HepG2 (cell line): ENCODE data around the gene IFRD1. TPM values are rescaled to one million over a fixed set of nuclear protein-coding genes. Genes with fewer than 3 reads are reported as not detected.

Experiments
- ATAC-seq: fragments of 200-7000 bp; cut with Tn5 transposase; 3 replicates; pipeline ENCODE4 v1.9.1; 2020; ENCODE audit warnings: mild to moderate bottlenecking, moderate library complexity
- BruUV-seq: library from RNA; stranded (reverse); fragments of 400-500 nt; replicated peaks from 2 replicates; lab custom pipeline; 2021; lab: Mats Ljungman, UMichigan
- CTCF ChIA-PET: fragments of 300-600 bp; formaldehyde crosslinking; extraction: SDS; loops from one replicate; lab custom pipeline; 2021; ENCODE audit warnings: low total read pairs, inconsistent platforms, low intra/inter-chr PET ratio; lab: Yijun Ruan, JAX
- POLR2A ChIA-PET: fragments of 350-600 bp; sonication (Branson Sonifier 250); formaldehyde crosslinking; loops from one replicate; lab custom pipeline; 2020; ENCODE audit warnings: antibody characterized with exemption, inconsistent platforms; lab: Yijun Ruan, JAX
- DNase-seq: peaks from one replicate; pipeline ENCODE4 v3.0.0-alpha.2; 2015; ENCODE audit warnings: low spot score
- FAIRE-seq: peaks from 3 replicates; lab custom pipeline; 2011; peaks lifted over from hg19 to GRCh38; lab: Jason Lieb, UNC
- H2AFZ ChIP-seq: one replicate; pipeline ENCODE4 v1.6.1; 2011; ENCODE audit warnings: low read length, inconsistent platforms
- H3K27ac ChIP-seq: fragments of 300-600 bp; 3 replicates; pipeline ENCODE4 v1.8.0; 2011; ENCODE audit warnings: mixed run types, mild to moderate bottlenecking, mixed read lengths, low read length, inconsistent platforms; ENCODE audit not compliant: insufficient read depth; ENCODE audit errors: extremely low read length
- H3K27me3 ChIP-seq, 2 experiments: fragments of 200-600 bp in 1 of 2; 2 replicates in 1 of 2; 3 replicates in 1 of 2; pipeline versions ENCODE4 v1.6.0 to v1.8.0; 2011; ENCODE audit warnings: low read length in 2 of 2, mild to moderate bottlenecking in 2 of 2, moderate library complexity in 2 of 2, inconsistent platforms in 1 of 2; ENCODE audit not compliant: insufficient read depth in 2 of 2, control insufficient read depth in 1 of 2
- H3K36me3 ChIP-seq, 2 experiments: fragments of 200-600 bp in 1 of 2; replicated peaks in 1 of 2; 2 replicates in 1 of 2; 3 replicates in 1 of 2; pipeline versions ENCODE4 v1.5.1 to v1.8.0; 2011; ENCODE audit warnings: low read length in 2 of 2, inconsistent platforms in 1 of 2; ENCODE audit not compliant: insufficient read depth in 2 of 2, control insufficient read depth in 1 of 2
- H3K4me1 ChIP-seq: 2 replicates; pipeline ENCODE4 v1.5.1; 2012; ENCODE audit warnings: low read length, inconsistent platforms; ENCODE audit not compliant: insufficient read depth
- H3K4me2 ChIP-seq: 2 replicates; pipeline ENCODE4 v1.6.0; 2011; ENCODE audit warnings: low read depth, low read length, inconsistent platforms
- H3K4me3 ChIP-seq, 3 experiments: fragments of 200-600 bp in 1 of 3; sonication (generic), shearing (Covaris generic) in 1 of 3; replicated peaks in 1 of 3; 2 replicates each; pipeline ENCODE4 v1.5.1; 2011 to 2016; ENCODE audit warnings: low read length in 3 of 3, inconsistent platforms in 2 of 3, low read depth in 2 of 3, mild to moderate bottlenecking in 2 of 3, control low read depth in 1 of 3, mixed read lengths in 1 of 3; ENCODE audit not compliant: insufficient read depth in 1 of 3
- H3K79me2 ChIP-seq: one replicate; pipeline ENCODE4 v1.6.1; 2011; ENCODE audit warnings: low read length, inconsistent platforms; ENCODE audit not compliant: insufficient read depth
- H3K9ac ChIP-seq: 2 replicates; pipeline ENCODE4 v1.6.0; 2011; ENCODE audit warnings: mild to moderate bottlenecking, low read depth, low read length, inconsistent platforms; ENCODE audit not compliant: insufficient read depth
- H3K9me3 ChIP-seq: 2 replicates; pipeline ENCODE4 v1.5.1; 2012; ENCODE audit warnings: mild to moderate bottlenecking, low read length
- H4K20me1 ChIP-seq: 2 replicates; pipeline ENCODE4 v1.6.0; 2011; ENCODE audit warnings: inconsistent platforms, mild to moderate bottlenecking, low read length, moderate library complexity; ENCODE audit not compliant: insufficient read depth
- ARID2 ChIP-seq: sonication (generic); formaldehyde crosslinking; IDR thresholded peaks from 2 replicates; pipeline ENCODE4 v1.8.1; 2022; ENCODE audit warnings: mild to moderate bottlenecking, missing genetic modification reagents, borderline replicate concordance
- CEBPB ChIP-seq: IDR thresholded peaks from 2 replicates; pipeline ENCODE4 v1.6.1; 2011; ENCODE audit warnings: low read depth, low read length, improper control_type of control experiment, borderline replicate concordance
- LCORL ChIP-seq, 2 experiments: fragments of 450-650 bp in 1 of 2; sonication (generic) in 1 of 2; formaldehyde crosslinking in 1 of 2; IDR thresholded peaks; 2 replicates each; pipeline versions ENCODE4 v1.5.0 to v1.6.1; 2017 to 2020; ENCODE audit warnings: antibody characterized with exemption in 1 of 2, missing genetic modification reagents in 1 of 2
- MAFG ChIP-seq: sonication (generic); formaldehyde crosslinking; IDR thresholded peaks from 2 replicates; pipeline ENCODE4 v1.5.1; 2020; ENCODE audit warnings: mild to moderate bottlenecking, missing genetic modification reagents
- MTA3 ChIP-seq: sonication (generic); formaldehyde crosslinking; IDR thresholded peaks from 2 replicates; pipeline ENCODE4 v1.4.0; 2020; ENCODE audit warnings: missing genetic modification reagents
- NR2F1 ChIP-seq, 2 experiments: fragments of 450-650 bp in 1 of 2; formaldehyde crosslinking in 1 of 2; IDR thresholded peaks; 2 replicates each; pipeline versions ENCODE4 v1.5.0 to v1.6.1; 2016 to 2020; ENCODE audit warnings: mild to moderate bottlenecking in 1 of 2, missing compliant biosample characterization in 1 of 2, missing genetic modification reagents in 1 of 2, moderate library complexity in 1 of 2
- RBAK ChIP-seq: sonication (generic); formaldehyde crosslinking; IDR thresholded peaks from 2 replicates; pipeline ENCODE4 v1.5.1; 2020; ENCODE audit warnings: mild to moderate bottlenecking, missing genetic modification reagents
- REST ChIP-seq, 2 experiments: IDR thresholded peaks; 2 replicates each; pipeline ENCODE4 v1.6.1; 2011 to 2012; ENCODE audit warnings: low read length in 2 of 2, borderline replicate concordance in 1 of 2, low read depth in 1 of 2, mild to moderate bottlenecking in 1 of 2, moderate library complexity in 1 of 2
- SMAD3 ChIP-seq: sonication (generic); formaldehyde crosslinking; IDR thresholded peaks from 2 replicates; pipeline ENCODE4 v1.4.0; 2020; ENCODE audit warnings: missing genetic modification reagents
- TP53 ChIP-seq: sonication (generic); formaldehyde crosslinking; conservative IDR thresholded peaks from 2 replicates; pipeline ENCODE4 v1.4.0; 2020; ENCODE audit warnings: missing genetic modification reagents
- ZBTB4 ChIP-seq: sonication (generic); formaldehyde crosslinking; IDR thresholded peaks from 2 replicates; pipeline ENCODE4 v1.4.0; 2020; ENCODE audit warnings: missing genetic modification reagents, mild to moderate bottlenecking, borderline replicate concordance
- ZNF263 ChIP-seq: sonication (generic); formaldehyde crosslinking; IDR thresholded peaks from 2 replicates; pipeline ENCODE4 v1.4.0; 2020; ENCODE audit warnings: missing genetic modification reagents
- ZNF280B ChIP-seq: sonication (generic); formaldehyde crosslinking; IDR thresholded peaks from 2 replicates; pipeline ENCODE4 v1.5.0; 2020; ENCODE audit warnings: missing genetic modification reagents, mild to moderate bottlenecking, borderline replicate concordance
- ZNF496 ChIP-seq: sonication (generic); formaldehyde crosslinking; IDR thresholded peaks from 2 replicates; pipeline ENCODE4 v1.8.1; 2023; ENCODE audit warnings: mild to moderate bottlenecking, moderate library complexity, missing genetic modification reagents; ENCODE audit not compliant: insufficient replicate concordance
- ZNF501 ChIP-seq: sonication (generic); formaldehyde crosslinking; IDR thresholded peaks from 2 replicates; pipeline ENCODE4 v1.5.1; 2020; ENCODE audit warnings: mild to moderate bottlenecking, moderate library complexity, missing genetic modification reagents
- ZNF652 ChIP-seq: IDR thresholded peaks from 2 replicates; pipeline ENCODE4 v1.6.1; 2016; ENCODE audit warnings: low read depth, borderline replicate concordance
- ZSCAN20 ChIP-seq: sonication (generic); formaldehyde crosslinking; IDR thresholded peaks from 2 replicates; pipeline ENCODE4 v1.4.0; 2020; ENCODE audit warnings: missing genetic modification reagents, mild to moderate bottlenecking, borderline replicate concordance
- WGBS: methylation state at CpG from one replicate; pipeline ENCODE4 v1.1.6; 2017; ENCODE audit warnings: low lambda C conversion rate; 5-methylcytosine and 5-hydroxymethylcytosine counted together
- in situ Hi-C: cut with HindIII; loops from 2 replicates; pipeline ENCODE4 v1.10.0; 2017; ENCODE audit warnings: low pct_unique_long_range_greater_than_20kb; ENCODE audit not compliant: extremely low pct_ligation_motif_present
- intact Hi-C: fragments of 100-400 bp; cut with micrococcal nuclease; formaldehyde crosslinking; loops from one replicate; pipeline ENCODE4 v1.10.0; 2022; ENCODE audit not compliant: unreplicated experiment
- polyA plus RNA-seq, 8 experiments: library from polyadenylated mRNA; depleted of rRNA in 3 of 8; stranded (reverse) in 7 of 8; unstranded in 1 of 8; fragments of >200 nt; fragmentation: Illumina TruSeq in 4 of 8; extraction: Trizol in 4 of 8; gene quantifications; 2 replicates each; pipeline versions ENCODE4 v1.2.1 to v1.2.3, GENCODE V29; 2011 to 2016; ENCODE audit warnings: low read depth in 4 of 8, missing spikeins in 1 of 8, mixed read lengths in 1 of 8; ENCODE audit not compliant: insufficient read depth in 1 of 8
- total RNA-seq, 5 experiments: library from RNA; depleted of rRNA; stranded (reverse); fragments of >200 nt; fragmentation: Illumina TruSeq; extraction: Trizol; gene quantifications; 2 replicates each; pipeline ENCODE4 v1.2.3, GENCODE V29; 2016; ENCODE audit warnings: low read depth in 1 of 5

IFRD1 gene
- total and polyA plus RNA-seq, 2 of the 13 experiments (the other 11 are each of a cell fraction or from before 2014, with no cell fraction given) = 50.9 to 55.5 TPM

- in situ Hi-C loops (no loop called here), intact Hi-C loops (no loop called here)
- no peaks in the 10 kb centered on the region for H3K79me2 ChIP-seq
- DNase-seq (no peak), FAIRE-seq (no peak), ATAC-seq (no peak)
- CTCF ChIA-PET = no interaction called here
- H3K4me3 ChIP-seq = no peak overlapping the region
- H3K4me2 ChIP-seq = no peak overlapping the region
- no peaks in the 10 kb centered on the region for H3K36me3 ChIP-seq
- no peaks in the 10 kb centered on the region for H3K4me1 ChIP-seq
- H3K9me3 ChIP-seq = no peaks in the 10 kb centered on the region
- BruUV-seq = no TSS peak
- H3K27ac ChIP-seq = no peak overlapping the region
- H2AFZ ChIP-seq = no peak overlapping the region
- POLR2A ChIA-PET = no interaction called here
- H4K20me1 ChIP-seq = no peaks in the 10 kb centered on the region
- H3K27me3 ChIP-seq = peaks cover 1 to 28% of the 10 kb centered on the region in 2 experiments; a peak in 3 of 5 replicates
- 0% methylated on average over 2 of the region's 2 CpGs for WGBS
- no peak overlapping the region for H3K9ac ChIP-seq
- TF ChIP-seq ARID2 (CRISPR knock-in tag) = no peak
- TF ChIP-seq CEBPB = no peak
- TF ChIP-seq ZNF496 (CRISPR knock-in tag) = no peak
- TF ChIP-seq ZNF501 = no peak
- TF ChIP-seq TP53 = no peak
- TF ChIP-seq NR2F1 (CRISPR knock-in tag; IDR thresholded peaks at IDR 0.05) = no peak
- TF ChIP-seq REST (IDR thresholded peaks at IDR 0.05; ENCODE audit: borderline replicate concordance in 1 of 2, low read depth in 1 of 2, low read length in 2 of 2) = no peak
- TF ChIP-seq MAFG (CRISPR knock-in tag) = no peak
- no peak for TF ChIP-seq LCORL (IDR thresholded peaks at IDR 0.05)
- no peak for TF ChIP-seq LCORL (CRISPR knock-in tag; IDR thresholded peaks at IDR 0.05)
- TF ChIP-seq SMAD3 (CRISPR knock-in tag) = no peak
- no peak for TF ChIP-seq MTA3 (CRISPR knock-in tag)
- no peak for TF ChIP-seq ZSCAN20 (CRISPR knock-in tag)
- TF ChIP-seq ZNF280B (CRISPR knock-in tag) = no peak
- TF ChIP-seq RBAK (CRISPR knock-in tag) = no peak
- TF ChIP-seq ZBTB4 (CRISPR knock-in tag) = no peak
- no peak for TF ChIP-seq ZNF652 (CRISPR knock-in tag)
- TF ChIP-seq ZNF263 (CRISPR knock-in tag) = no peak
These were observed 73.6 kb downstream of the IFRD1 start for GRCh38 chr7:112523871-112524270.
